GM18502 (cell line): ENCODE measurements around the gene FANCE.

Experiments
- ATAC-seq: cut with Tn5 transposase; IDR thresholded peaks from one replicate; pipeline ENCODE4 v1.9.1; 2021; ENCODE audit warnings: mild to moderate bottlenecking; ENCODE audit not compliant: unreplicated experiment, poor library complexity

The FANCE gene

DNA sequence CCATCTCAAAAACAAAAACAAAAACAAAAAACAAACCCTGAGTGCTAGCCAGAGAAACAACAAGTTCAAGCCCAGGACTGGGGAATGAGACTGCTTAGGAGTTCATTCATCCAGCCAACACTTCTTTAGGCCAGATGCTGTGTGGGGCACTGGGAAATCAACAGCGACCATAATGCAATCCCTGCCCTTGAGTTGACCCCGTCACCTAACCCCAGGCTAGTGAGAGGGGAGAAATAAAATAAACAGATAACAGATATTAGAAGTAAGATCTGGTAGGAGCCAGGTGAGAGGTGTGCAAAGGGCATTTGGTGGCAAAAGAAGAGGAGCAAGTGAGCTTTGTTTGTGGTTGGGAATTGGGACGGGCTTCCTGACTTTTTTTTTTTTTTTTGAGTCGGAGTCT lies 11.2 kb downstream of the FANCE start:
- ATAC-seq: no peak

DNA sequence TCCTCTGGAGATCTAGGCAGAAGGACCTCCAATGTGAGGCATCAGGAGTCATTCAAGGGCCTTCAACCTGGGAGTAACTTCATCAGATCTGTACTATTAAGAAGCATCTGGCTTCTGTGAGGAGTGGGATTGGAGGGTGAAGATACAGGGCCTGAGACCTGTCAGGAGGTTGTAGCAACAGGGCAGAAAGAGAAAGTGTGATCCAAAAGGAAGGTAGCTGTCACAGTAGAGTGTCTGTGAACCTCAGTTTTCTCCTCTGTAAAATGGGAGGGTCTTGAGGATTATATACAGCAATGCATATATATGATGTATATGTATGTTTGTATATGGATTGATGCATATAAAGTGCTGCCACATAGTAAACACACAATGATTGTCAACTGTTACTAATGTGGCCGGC lies 13.5 kb downstream of the FANCE start:
- ATAC-seq: no peak

DNA sequence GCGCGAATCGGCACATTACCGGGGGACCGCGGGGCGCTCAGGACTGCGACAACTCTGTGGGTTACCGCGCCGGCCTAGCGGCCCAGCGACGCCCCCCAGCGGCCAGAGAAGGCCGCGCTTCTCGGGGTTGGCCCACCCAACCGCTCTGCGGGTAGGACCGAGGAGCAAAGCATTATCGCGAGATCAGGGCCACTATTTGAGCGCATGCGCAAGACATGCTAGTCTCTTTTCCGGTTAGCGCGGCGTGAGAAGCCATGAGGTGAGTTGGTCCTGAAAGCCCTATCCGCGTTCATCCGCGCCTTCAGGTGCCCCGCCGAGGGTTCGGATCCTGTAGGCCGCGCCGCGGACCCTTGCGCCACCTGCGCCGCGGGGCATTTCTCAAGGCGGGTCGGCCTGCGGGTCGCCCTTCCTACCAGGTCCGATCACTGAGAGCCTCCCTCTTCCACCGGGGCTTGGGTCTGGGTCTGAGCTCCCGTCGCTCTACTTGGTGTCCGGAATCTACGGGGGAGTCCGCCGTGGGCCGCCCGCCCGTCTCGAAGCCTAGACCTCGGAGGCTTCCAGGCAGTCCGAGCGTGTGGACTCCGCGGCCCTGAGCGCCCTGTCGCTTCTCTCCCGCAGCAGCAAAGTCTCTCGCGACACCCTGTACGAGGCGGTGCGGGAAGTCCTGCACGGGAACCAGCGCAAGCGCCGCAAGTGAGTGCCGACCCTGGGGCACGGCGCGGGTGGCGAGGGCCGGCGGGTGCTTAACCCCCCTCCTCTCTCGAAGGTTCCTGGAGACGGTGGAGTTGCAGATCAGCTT lies 16.2 kb downstream of the FANCE start, which contains the start of gene RPL10A:
Gene RPL10A (plus strand): TSS at position 221 of the 799 bp plus-strand sequence. CDS start 34 bp downstream, at position 255.
- ATAC-seq: peak; percentile 82

DNA sequence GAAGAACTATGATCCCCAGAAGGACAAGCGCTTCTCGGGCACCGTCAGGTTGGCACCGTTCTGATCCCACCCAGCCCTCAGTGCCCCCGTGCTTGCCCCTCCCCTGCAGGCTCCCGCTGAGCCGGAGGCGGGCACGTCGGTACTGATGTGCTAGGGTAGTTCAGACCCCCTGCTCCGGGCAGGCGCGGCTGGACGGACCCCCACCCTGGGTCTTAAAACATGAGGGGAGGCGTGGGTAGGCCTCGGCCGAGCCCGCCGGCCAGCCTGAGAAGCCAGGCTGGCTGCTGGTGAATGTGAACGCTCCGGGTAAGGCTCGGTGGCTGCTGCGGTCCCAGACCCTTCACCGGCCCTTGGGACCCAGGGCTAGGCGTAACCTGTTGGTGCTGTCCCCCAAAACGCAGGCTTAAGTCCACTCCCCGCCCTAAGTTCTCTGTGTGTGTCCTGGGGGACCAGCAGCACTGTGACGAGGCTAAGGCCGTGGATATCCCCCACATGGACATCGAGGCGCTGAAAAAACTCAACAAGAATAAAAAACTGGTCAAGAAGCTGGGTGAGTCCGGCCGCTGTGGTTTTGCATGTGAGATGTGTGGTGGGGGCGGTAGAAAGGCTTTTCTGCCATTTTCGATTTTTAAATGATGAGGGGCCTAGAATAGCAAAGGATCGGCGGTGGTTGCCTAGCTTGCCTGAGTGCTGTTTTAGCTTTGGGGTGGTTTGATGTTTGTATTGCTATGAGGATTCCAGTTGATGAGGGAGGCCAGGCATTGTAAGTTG lies 17.0 kb downstream of the FANCE start:
- peak; percentile 5 for ATAC-seq

GRCh38 chr6:35469751-35470662 lies 17.9 kb downstream of the FANCE start:
- ATAC-seq: no peak

GRCh38 chr6:35470663-35471120 lies 18.6 kb downstream of the FANCE start:
- ATAC-seq: no peak

GRCh38 chr6:35471836-35472345 lies 19.8 kb downstream of the FANCE start:
- no peak for ATAC-seq

DNA sequence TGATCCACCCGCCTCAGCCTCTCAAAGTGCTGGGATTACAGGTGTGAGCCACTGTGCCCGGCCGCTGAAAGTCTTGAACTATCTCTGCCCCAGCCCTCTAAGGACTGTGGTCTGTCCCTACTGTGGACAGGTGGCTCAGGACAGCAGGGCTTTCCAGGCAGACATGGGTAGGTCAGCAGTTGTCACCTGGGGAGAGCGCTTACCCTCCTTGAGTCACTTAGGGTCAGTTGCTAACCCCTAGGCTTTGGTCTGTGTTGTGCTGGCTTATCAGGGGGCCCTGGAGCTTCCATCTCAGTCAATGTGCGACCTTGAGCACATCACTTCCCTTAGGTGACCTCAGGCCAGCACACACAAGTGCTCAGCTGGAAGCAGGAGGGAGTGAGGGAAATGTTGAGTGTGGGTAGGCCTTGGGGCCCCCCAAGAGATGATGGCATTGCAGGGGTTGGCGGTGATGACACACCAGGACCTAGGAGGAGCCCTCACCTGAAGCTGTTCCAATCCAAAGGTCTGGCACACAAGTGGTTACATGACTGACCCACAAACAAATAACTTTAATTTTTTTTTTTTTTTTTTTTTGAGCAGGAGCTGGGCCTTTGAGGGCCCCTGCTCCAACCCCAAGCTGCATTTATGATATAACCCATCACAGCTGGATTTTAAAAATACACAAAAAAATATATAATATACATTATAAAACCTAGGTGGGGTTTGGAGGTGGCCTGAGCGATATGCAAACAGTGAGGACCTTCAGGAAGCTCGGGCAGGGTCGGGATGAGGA lies 21.1 kb downstream of the FANCE start:
- no peak for ATAC-seq

GRCh38 chr6:35473850-35474130 lies 21.7 kb downstream of the FANCE start:
- ATAC-seq: no peak

DNA sequence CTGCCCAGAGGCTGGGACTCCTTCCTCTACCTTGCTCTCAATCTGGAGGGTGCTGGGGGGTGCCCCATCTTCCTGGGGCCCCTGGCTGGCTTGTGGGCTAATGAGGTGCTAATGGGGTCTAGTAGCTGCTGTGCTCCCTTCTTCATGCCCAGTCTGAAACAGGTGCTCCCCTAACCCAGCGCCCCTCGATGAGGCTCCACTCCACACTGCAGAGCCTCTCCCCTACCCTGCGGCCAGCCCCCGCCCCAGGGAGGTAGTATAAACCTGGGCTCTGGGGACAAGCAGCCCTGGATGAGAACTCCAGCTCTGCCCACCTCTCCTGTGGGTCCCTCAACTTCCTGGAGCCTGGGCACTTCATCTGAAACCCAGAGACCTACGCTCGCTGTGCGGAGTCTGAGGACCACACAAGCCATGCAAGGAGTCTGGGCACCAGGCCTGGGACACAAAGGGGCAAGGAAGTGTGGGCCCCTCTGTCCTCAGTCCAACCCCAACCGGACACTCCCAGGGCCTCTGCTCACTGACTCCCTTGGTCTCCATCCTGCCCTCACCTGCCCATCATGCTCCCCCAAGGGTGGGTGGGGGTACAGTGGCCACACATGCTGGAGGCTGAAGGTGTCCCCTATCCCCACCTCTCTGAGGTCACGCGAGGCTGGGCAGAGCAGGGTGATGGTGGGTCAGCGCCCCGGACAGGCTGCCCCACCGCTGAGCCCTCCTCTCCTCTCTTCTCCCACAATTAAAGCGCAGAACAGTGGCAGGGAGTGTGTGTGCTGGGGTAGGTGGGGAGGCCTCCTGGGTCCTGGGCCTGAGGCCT lies 22.2 kb downstream of the FANCE start:
- ATAC-seq: no peak

DNA sequence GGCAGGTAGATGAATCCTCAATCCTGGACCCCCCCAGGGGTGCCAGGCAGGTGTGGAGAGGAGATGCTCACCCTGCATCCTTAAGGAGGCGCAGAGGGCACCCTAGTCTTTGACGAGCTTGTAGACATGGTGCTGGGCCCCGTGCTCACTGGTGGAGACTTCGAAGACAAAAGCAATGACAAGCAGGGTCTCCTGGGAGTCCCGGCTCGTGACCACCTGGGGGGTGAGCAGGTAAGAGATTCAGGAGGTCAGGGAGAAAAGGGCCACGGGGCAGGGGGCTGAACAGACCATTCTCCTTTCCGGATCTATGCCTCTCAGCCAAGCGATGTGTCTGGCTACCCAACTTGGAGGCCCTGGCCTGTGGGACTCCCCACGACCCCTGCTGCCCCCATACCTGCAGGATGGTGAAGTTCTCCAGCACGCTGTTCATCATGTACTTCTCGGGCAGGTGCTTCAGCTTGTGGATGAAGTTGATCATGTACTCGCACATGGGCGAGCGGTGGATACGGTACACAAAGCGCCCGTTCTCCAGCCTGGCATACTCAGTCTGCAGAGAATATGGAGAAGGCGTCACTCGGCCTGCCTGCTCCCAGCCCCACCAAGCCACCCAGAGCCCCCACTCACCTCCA lies 22.9 kb downstream of the FANCE start:
- no peak for ATAC-seq

- no peak for ATAC-seq
These were observed 23.4 kb downstream of the FANCE start for GRCh38 chr6:35475573-35475972.

DNA sequence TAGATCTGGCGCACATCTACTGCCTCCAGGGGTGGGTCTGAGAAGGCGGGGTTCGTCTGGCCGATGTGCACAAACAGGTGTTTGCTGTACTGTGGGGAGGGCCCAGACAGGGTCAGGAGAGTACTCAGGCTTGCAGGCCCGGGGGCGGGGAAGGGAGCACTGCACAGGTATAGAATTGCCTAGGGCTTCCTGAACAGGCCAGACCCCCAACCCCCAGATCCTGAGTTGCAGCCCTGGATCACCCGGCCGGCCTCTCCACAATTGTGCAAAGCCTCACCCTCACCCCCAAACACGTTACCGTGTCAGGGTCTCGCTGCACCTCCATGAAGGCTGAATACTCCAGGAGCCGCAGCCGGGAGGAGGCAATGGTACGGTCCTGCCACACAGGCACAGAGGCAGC lies 23.9 kb downstream of the FANCE start:
- ATAC-seq: no peak

DNA sequence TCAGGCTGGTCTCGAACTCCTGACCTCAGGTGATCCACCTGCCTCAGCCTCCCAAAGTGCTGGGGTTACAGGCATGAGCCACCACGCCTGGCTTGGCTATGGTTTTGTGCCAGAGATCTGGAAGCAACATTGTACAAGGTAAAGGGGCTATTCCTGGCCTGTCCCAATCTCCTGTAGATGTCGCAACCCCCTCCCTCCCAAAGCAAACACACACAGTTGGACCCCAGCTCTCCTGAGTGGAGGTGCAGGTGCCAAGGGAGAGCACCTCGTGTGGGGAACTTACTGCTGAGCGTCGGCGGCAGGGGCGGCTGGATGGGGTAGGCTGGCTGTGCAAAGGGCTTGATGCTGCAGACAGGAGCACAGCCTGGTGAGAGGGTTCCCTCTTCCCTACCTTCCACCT lies 24.9 kb downstream of the FANCE start:
- no peak for ATAC-seq

GRCh38 chr6:35477551-35478179 lies 25.5 kb downstream of the FANCE start:
- no peak for ATAC-seq

GRCh38 chr6:35478259-35478658 lies 26.1 kb downstream of the FANCE start:
- no peak for ATAC-seq

DNA sequence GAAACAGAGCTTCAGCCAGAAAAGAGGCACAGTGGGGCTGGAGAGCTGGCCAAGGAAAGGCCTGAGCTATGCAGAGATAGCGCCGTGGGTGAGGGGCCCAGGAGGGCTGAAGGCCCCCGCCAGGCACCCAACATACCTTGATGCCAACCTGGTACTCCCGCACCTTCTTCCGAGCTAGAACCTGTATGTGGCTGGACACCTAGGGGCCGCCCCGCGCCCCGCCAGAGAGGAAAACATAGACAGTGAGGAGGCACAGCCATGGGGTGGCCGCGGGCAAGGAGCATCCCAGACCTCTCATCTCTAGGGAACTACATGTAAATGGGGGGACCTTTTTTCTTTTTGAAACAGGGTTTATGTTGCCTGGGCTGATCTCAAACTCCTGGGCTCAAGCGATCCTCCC lies 28.0 kb downstream of the FANCE start:
- ATAC-seq: no peak

- no peak for ATAC-seq
These were observed 29.1 kb downstream of the FANCE start for GRCh38 chr6:35481226-35481625.
